Spleen (tissue), 11 donors: Measurements from ENCODE around the gene VMP1. TPM values are rescaled to one million over a fixed set of nuclear protein-coding genes. Genes with fewer than 3 reads are reported as not detected.

ENCODE experiments used
- DNase-seq: peaks from one replicate; pipeline ENCODE4 v3.0.0-alpha.2; 2020
- H3K27ac ChIP-seq, 8 donors: fragments of 200-600 bp; sonication (generic) in 7 of 8; 1 replicate in 4 of 8; 2 replicates in 4 of 8; pipeline versions ENCODE4 v1.5.0 to v1.8.0; 2016 to 2021; ENCODE audit warnings: inconsistent platforms in 4 of 8, mild to moderate bottlenecking in 4 of 8, moderate library complexity in 1 of 8
- H3K27me3 ChIP-seq, 7 donors: fragments of 200-600 bp; sonication (generic) in 6 of 7; replicated peaks in 1 of 7; 1 replicate in 4 of 7; 2 replicates in 3 of 7; pipeline versions ENCODE4 v1.5.0 to v1.8.0; 2016 to 2021; ENCODE audit warnings: inconsistent platforms in 3 of 7, mild to moderate bottlenecking in 1 of 7
- H3K36me3 ChIP-seq, 6 donors: fragments of 200-600 bp; sonication (generic) in 5 of 6; 1 replicate in 4 of 6; 2 replicates in 2 of 6; pipeline versions ENCODE4 v1.5.0 to v1.8.0; 2016 to 2021; ENCODE audit warnings: inconsistent platforms in 2 of 6
- H3K4me1 ChIP-seq, 6 donors: fragments of 200-600 bp; sonication (generic) in 5 of 6; 1 replicate in 3 of 6; 2 replicates in 3 of 6; pipeline versions ENCODE4 v1.5.0 to v1.8.0; 2016 to 2021; ENCODE audit warnings: inconsistent platforms in 3 of 6
- H3K4me3 ChIP-seq, 8 donors: fragments of 200-600 bp; sonication (generic) in 7 of 8; 1 replicate in 4 of 8; 2 replicates in 4 of 8; pipeline versions ENCODE4 v1.5.0 to v1.8.0; 2016 to 2021; ENCODE audit warnings: inconsistent platforms in 4 of 8, mild to moderate bottlenecking in 4 of 8, moderate library complexity in 2 of 8
- H3K9me3 ChIP-seq, 8 donors: fragments of 200-600 bp; sonication (generic) in 7 of 8; 1 replicate in 4 of 8; 2 replicates in 4 of 8; pipeline versions ENCODE4 v1.5.0 to v1.8.0; 2016 to 2021; ENCODE audit warnings: inconsistent platforms in 4 of 8
- CTCF ChIP-seq, 11 experiments: fragments of 200-600 bp in 7 of 11; fragments of 450-650 bp in 4 of 11; sonication (generic) in 4 of 11; IDR thresholded peaks in 8 of 11; conservative IDR thresholded peaks in 3 of 11; 1 replicate in 7 of 11; 2 replicates in 4 of 11; pipeline versions ENCODE4 v1.4.0 to v1.8.0; 2016 to 2021; ENCODE audit warnings: antibody characterized with exemption in 11 of 11, inconsistent platforms in 4 of 11, mild to moderate bottlenecking in 1 of 11
- POLR2A ChIP-seq, 3 donors: fragments of 450-650 bp; IDR thresholded peaks; one replicate each; pipeline ENCODE4 v1.5.1; 2017; ENCODE audit warnings: antibody characterized with exemption in 3 of 3, mild to moderate bottlenecking in 1 of 3
- POLR2AphosphoS5 ChIP-seq, 3 donors: sonication (generic); formaldehyde crosslinking; IDR thresholded peaks; one replicate each; pipeline ENCODE4 v1.5.1; 2017; ENCODE audit warnings: antibody characterized with exemption in 3 of 3
- WGBS, 5 donors: extraction: QIAGEN DNeasy Blood & Tissue Kit in 3 of 5; methylation state at CpG; one replicate each; pipeline versions ENCODE4 v1.1.5 to v1.1.7; 2013 to 2018; 5-methylcytosine and 5-hydroxymethylcytosine counted together
- intact Hi-C: fragments of 100-400 bp; cut with DNase I; formaldehyde crosslinking; loops from one replicate; pipeline ENCODE4 v1.15.0; 2023; ENCODE audit warnings: low total_unique reads
- polyA plus RNA-seq, 3 donors: library from polyadenylated mRNA; stranded (reverse); fragments of 200-250 nt; gene quantifications; one replicate each; pipeline ENCODE4 v1.2.1, GENCODE V29; 2013
- total RNA-seq, 7 donors: library from RNA; depleted of rRNA in 3 of 7; stranded (reverse); fragments of >200 nt in 3 of 7; fragmentation: NEBNext Ultra II Directional in 4 of 7; extraction: Animal tissue kit (Norgen Biotek cat#: 25700) in 4 of 7; gene quantifications; one replicate each; pipeline versions ENCODE4 v1.1.0 to v1.2.1, GENCODE V29; 2016 to 2021
- donor health status: healthy with polysubstance abuse.
- donor health status: DM: no; HTN: no; CAD: no; lungs with moderate emphysema.
- donor health status: DM: no; HTN: no; CAD: no.
- donor health status: Bipolar disorder and iron deficiency.
- donor health status: healthy.
- donor health status: DM: no; HTN: no; CAD: no.
- donor health status: DM: yes; HTN: yes; CAD: no.

VMP1 gene
- total and polyA plus RNA-seq, 10 donors, result 53.2 to 649 (median 304) TPM

GRCh38 chr17:59737324-59737723, 29.9 kb downstream of the VMP1 start:
- H3K27ac ChIP-seq, result no peak overlapping the region
- intact Hi-C loops, result no loop called here
- H3K4me1 ChIP-seq, result no peaks in the 10 kb centered on the region
- TF ChIP-seq POLR2A (IDR thresholded peaks at IDR 0.05) (no peak), POLR2AphosphoS5 (IDR thresholded peaks at IDR 0.05) (no peak), CTCF (IDR thresholded peaks at IDR 0.05 in 8 of 11, conservative IDR thresholded peaks at IDR 0.05 in 3 of 11) (no peak)
- peaks cover 3 to 99% (median 28%) of the 10 kb centered on the region in 6 donors for H3K36me3 ChIP-seq
- no peak for DNase-seq
- WGBS, 5 donors, result 93 to 99% (median 94%) methylated on average over 3 of the region's 3 CpGs
- no peak overlapping the region for H3K4me3 ChIP-seq
- no peaks in the 10 kb centered on the region for H3K9me3 ChIP-seq
- no peaks in the 10 kb centered on the region for H3K27me3 ChIP-seq

- DNase-seq, result no peak
- Histone ChIP-seq H3K36me3 (peaks cover 0 to 72% (median 14%) of the 10 kb centered on the region in 6 donors), H3K27me3 (no peaks in the 10 kb centered on the region), H3K9me3 (peaks cover 0 to 8% (median 0%) of the 10 kb centered on the region in 8 donors), H3K27ac (no peak overlapping the region), H3K4me1 (peaks cover 0 to 9% (median 0%) of the 10 kb centered on the region in 6 donors), H3K4me3 (no peak overlapping the region)
- intact Hi-C loops, result no loop called here
- WGBS, 5 donors, result 94 to 100% (median 99%) methylated on average over 4 of the region's 4 CpGs
- no peak for TF ChIP-seq POLR2A (IDR thresholded peaks at IDR 0.05)
- TF ChIP-seq POLR2AphosphoS5 (IDR thresholded peaks at IDR 0.05), result no peak
- TF ChIP-seq CTCF (IDR thresholded peaks at IDR 0.05 in 8 of 11, conservative IDR thresholded peaks at IDR 0.05 in 3 of 11), result no peak
Measured at GRCh38 chr17:59743842-59744241, 36.4 kb downstream of the VMP1 start.

GRCh38 chr17:59745040-59745439, 37.6 kb downstream of the VMP1 start:
- TF ChIP-seq CTCF (IDR thresholded peaks at IDR 0.05 in 8 of 11, conservative IDR thresholded peaks at IDR 0.05 in 3 of 11), result no peak
- TF ChIP-seq POLR2A (IDR thresholded peaks at IDR 0.05), result no peak
- no peak for TF ChIP-seq POLR2AphosphoS5 (IDR thresholded peaks at IDR 0.05)
- peaks cover 0 to 71% (median 11%) of the 10 kb centered on the region in 6 donors for H3K36me3 ChIP-seq
- intact Hi-C loops, result no loop called here

GRCh38 chr17:59746849-59747445, 39.5 kb downstream of the VMP1 start:
- 91 to 96% (median 94%) methylated on average over 4 of the region's 4 CpGs for WGBS, 5 donors
- TF ChIP-seq CTCF (IDR thresholded peaks at IDR 0.05 in 8 of 11, conservative IDR thresholded peaks at IDR 0.05 in 3 of 11), result peak in 9 of 11 experiments; percentile 17 to 57 (median 47)
- TF ChIP-seq POLR2A (IDR thresholded peaks at IDR 0.05), result no peak
- peaks cover 0 to 63% (median 6%) of the 10 kb centered on the region in 6 donors for H3K36me3 ChIP-seq
- DNase-seq, result no peak
- H3K4me3 ChIP-seq, result no peak overlapping the region
- H3K9me3 ChIP-seq, result peaks cover 0 to 8% (median 0%) of the 10 kb centered on the region in 8 donors
- no peak overlapping the region for H3K27ac ChIP-seq
- peaks cover 0 to 20% (median 3%) of the 10 kb centered on the region in 6 donors for H3K4me1 ChIP-seq
- H3K27me3 ChIP-seq, result no peaks in the 10 kb centered on the region
- intact Hi-C loops, result no loop called here

More at GRCh38 chr17:59745040-59745439, 37.6 kb downstream of the VMP1 start:
- Histone ChIP-seq H3K27me3 (no peaks in the 10 kb centered on the region), H3K27ac (no peak overlapping the region), H3K4me3 (no peak overlapping the region), H3K9me3 (peaks cover 0 to 8% (median 0%) of the 10 kb centered on the region in 8 donors), H3K4me1 (peaks cover 0 to 9% (median 0%) of the 10 kb centered on the region in 6 donors)
- DNase-seq, result no peak
- 92 to 98% (median 96%) methylated on average over 2 of the region's 2 CpGs for WGBS, 5 donors
